ENCODE results near the gene PBXIP1.

Gene PBXIP1

GRCh38 chr1:154992721-154993571, 37.0 kb upstream of the PBXIP1 start:
- TF ChIP-seq ZFP30 (CRISPR knock-in tag; IDR thresholded peaks at IDR 0.05) = no peak
- TF ChIP-seq TOX (CRISPR knock-in tag; IDR thresholded peaks at IDR 0.05; ENCODE audit: borderline replicate concordance) = no peak
- no peak for TF ChIP-seq CREB5 (CRISPR knock-in tag; IDR thresholded peaks at IDR 0.05; ENCODE audit: low read depth)
- TF ChIP-seq TCF4 (CRISPR knock-in tag; IDR thresholded peaks at IDR 0.05; ENCODE audit: borderline replicate concordance) = no peak
- TF ChIP-seq, protein P1, sequence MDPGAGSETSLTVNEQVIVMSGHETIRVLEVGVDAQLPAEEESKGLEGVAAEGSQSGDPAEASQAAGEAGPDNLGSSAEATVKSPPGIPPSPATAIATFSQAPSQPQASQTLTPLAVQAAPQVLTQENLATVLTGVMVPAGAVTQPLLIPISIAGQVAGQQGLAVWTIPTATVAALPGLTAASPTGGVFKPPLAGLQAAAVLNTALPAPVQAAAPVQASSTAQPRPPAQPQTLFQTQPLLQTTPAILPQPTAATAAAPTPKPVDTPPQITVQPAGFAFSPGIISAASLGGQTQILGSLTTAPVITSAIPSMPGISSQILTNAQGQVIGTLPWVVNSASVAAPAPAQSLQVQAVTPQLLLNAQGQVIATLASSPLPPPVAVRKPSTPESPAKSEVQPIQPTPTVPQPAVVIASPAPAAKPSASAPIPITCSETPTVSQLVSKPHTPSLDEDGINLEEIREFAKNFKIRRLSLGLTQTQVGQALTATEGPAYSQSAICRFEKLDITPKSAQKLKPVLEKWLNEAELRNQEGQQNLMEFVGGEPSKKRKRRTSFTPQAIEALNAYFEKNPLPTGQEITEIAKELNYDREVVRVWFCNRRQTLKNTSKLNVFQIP (CRISPR knock-in tag; IDR thresholded peaks at IDR 0.05; ENCODE audit: borderline replicate concordance, low read depth) = no peak
- TF ChIP-seq ZFP3 (CRISPR knock-in tag; IDR thresholded peaks at IDR 0.05) = no peak
- no peak for TF ChIP-seq CSRNP3 (CRISPR knock-in tag; IDR thresholded peaks at IDR 0.05)
- no peak for TF ChIP-seq RARB (CRISPR knock-in tag; IDR thresholded peaks at IDR 0.05)
- no peak for TF ChIP-seq PPARA (CRISPR knock-in tag; IDR thresholded peaks at IDR 0.05; ENCODE audit: borderline replicate concordance)
- TF ChIP-seq TSHZ2 (CRISPR knock-in tag; IDR thresholded peaks at IDR 0.05) = no peak
- no peak for TF ChIP-seq ZC3H10 (CRISPR knock-in tag; IDR thresholded peaks at IDR 0.05)
- TF ChIP-seq PATZ1 (CRISPR knock-in tag; IDR thresholded peaks at IDR 0.05; ENCODE audit: borderline replicate concordance) = no peak
- TF ChIP-seq BACH2 (CRISPR knock-in tag; IDR thresholded peaks at IDR 0.05; ENCODE audit: borderline replicate concordance) = no peak
- TF ChIP-seq CSDC2 (CRISPR knock-in tag; IDR thresholded peaks at IDR 0.05) = no peak
- peak; percentile 61 for ATAC-seq

DNA sequence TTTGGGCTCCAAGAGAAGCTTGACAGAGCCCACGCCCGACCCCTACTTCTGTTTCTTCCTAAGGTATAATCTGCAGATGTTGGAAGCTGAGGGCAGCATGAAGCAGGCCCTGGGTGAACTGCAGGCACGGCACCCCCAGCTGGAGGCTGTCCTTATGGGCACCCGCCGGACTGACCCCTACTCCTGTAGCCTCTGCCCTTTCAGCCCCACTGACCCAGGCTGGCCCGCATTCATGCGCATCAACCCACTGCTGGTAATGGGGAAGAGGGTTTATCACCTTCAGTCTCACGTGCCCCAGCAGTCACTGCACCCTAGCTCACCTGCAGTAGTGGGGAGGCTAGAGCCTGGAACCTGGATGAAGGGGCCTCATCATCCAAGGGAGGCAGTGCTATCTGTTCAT, 34.4 kb upstream of the PBXIP1 start:
- no peak for TF ChIP-seq TCF4 (CRISPR knock-in tag; IDR thresholded peaks at IDR 0.05; ENCODE audit: borderline replicate concordance)
- TF ChIP-seq PPARA (CRISPR knock-in tag; IDR thresholded peaks at IDR 0.05; ENCODE audit: borderline replicate concordance) = no peak
- TF ChIP-seq CSDC2 (CRISPR knock-in tag; IDR thresholded peaks at IDR 0.05) = no peak
- no peak for TF ChIP-seq CSRNP3 (CRISPR knock-in tag; IDR thresholded peaks at IDR 0.05)
- TF ChIP-seq ARNTL (CRISPR knock-in tag; IDR thresholded peaks at IDR 0.05; ENCODE audit: borderline replicate concordance, low read depth) = no peak
- no peak for TF ChIP-seq ZNF8 (CRISPR knock-in tag; IDR thresholded peaks at IDR 0.05)
- no peak for TF ChIP-seq ZNF565 (CRISPR knock-in tag; conservative IDR thresholded peaks at IDR 0.05; ENCODE audit: low read depth)
- TF ChIP-seq ZFP3 (CRISPR knock-in tag; IDR thresholded peaks at IDR 0.05) = no peak
- no peak for TF ChIP-seq RARB (CRISPR knock-in tag; IDR thresholded peaks at IDR 0.05)
- TF ChIP-seq ZC3H10 (CRISPR knock-in tag; IDR thresholded peaks at IDR 0.05) = no peak
- no peak for TF ChIP-seq TOX (CRISPR knock-in tag; IDR thresholded peaks at IDR 0.05; ENCODE audit: borderline replicate concordance)
- no peak for ATAC-seq

All from SK-N-SH treated with all-trans-retinoic acid at 6 μM for 48 hours (cell line).